Measurements from ENCODE around the gene IL18R1. TPM values are rescaled to one million over a fixed set of nuclear protein-coding genes. Genes with fewer than 3 reads are reported as not detected.
A peak's percentile ranks its signal among the peaks of the same experiment; 100 is the strongest.

IL18R1 gene
- total and polyA plus RNA-seq, 9 of the 15 experiments (the other 6 are each of a cell fraction or from before 2014, with no cell fraction given): 0.55 to 10.0 (median 2.5) TPM

GRCh38 chr2:102335871-102336366 is 19.7 kb upstream of the IL18R1 start (continued):
- TF ChIP-seq STAT6 (CRISPR knock-in tag; IDR thresholded peaks at IDR 0.05) (no peak), SMARCC2 (IDR thresholded peaks at IDR 0.05; ENCODE audit: low read depth) (peak; percentile 97), ARID3B (CRISPR knock-in tag; IDR thresholded peaks at IDR 0.05; ENCODE audit: borderline replicate concordance) (no peak), ZNF384 (IDR thresholded peaks at IDR 0.05; ENCODE audit: low read depth, low read length) (no peak), KLF1 (tag; IDR thresholded peaks at IDR 0.05) (no peak), GTF2A2 (tag; IDR thresholded peaks at IDR 0.05) (no peak), FOSL1 (tag; conservative IDR thresholded peaks at IDR 0.05) (peak; percentile 96), E2F5 (CRISPR knock-in tag; IDR thresholded peaks at IDR 0.05) (no peak), ELF1 (tag; IDR thresholded peaks at IDR 0.05) (no peak), CHD7 (IDR thresholded peaks at IDR 0.05; ENCODE audit: low read depth, low read length) (no peak), ZNF253 (CRISPR knock-in tag; conservative IDR thresholded peaks at IDR 0.05) (no peak)

Data from K562 (cell line).